K562 (cell line): ENCODE data around the gene PRDM12. TPM values are rescaled to one million over a fixed set of nuclear protein-coding genes. Genes with fewer than 3 reads are reported as not detected.

Source experiments
- ARID4B ChIP-seq: sonication (generic); formaldehyde crosslinking; IDR thresholded peaks from 2 replicates; pipeline ENCODE4 v1.8.0; 2022; ENCODE audit warnings: mild to moderate bottlenecking, missing genetic modification reagents
- BCOR ChIP-seq: fragments of 450-650 bp; IDR thresholded peaks from 2 replicates; pipeline ENCODE4 v1.6.1; 2016
- CEBPG ChIP-seq, 3 experiments: fragments of 200-800 bp in 1 of 3; sonication (Bioruptor generic) in 1 of 3; sonication (generic) in 1 of 3; formaldehyde crosslinking in 1 of 3; IDR thresholded peaks in 2 of 3; conservative IDR thresholded peaks in 1 of 3; 2 replicates each; pipeline versions ENCODE4 v1.6.1 to v1.8.0; 2016 to 2022; ENCODE audit warnings: missing compliant biosample characterization in 2 of 3, missing genetic modification characterization in 2 of 3, mild to moderate bottlenecking in 1 of 3, missing genetic modification reagents in 1 of 3
- CTBP1 ChIP-seq: fragments of 450-650 bp; IDR thresholded peaks from 2 replicates; pipeline ENCODE4 v1.6.1; 2016; ENCODE audit warnings: borderline replicate concordance
- DEAF1 ChIP-seq: fragments of 450-650 bp; formaldehyde crosslinking; IDR thresholded peaks from 2 replicates; pipeline ENCODE4 v1.4.0; 2020; ENCODE audit warnings: mild to moderate bottlenecking, moderate library complexity
- DMBX1 ChIP-seq: fragments of 250-450 bp; sonication (Bioruptor Pico); IDR thresholded peaks from 2 replicates; pipeline ENCODE4 v1.8.0; 2022; ENCODE audit warnings: inconsistent platforms, mild to moderate bottlenecking, moderate library complexity, borderline replicate concordance
- EZH2 ChIP-seq: IDR thresholded peaks from 2 replicates; pipeline ENCODE4 v1.6.1; 2012; ENCODE audit warnings: low read depth, mild to moderate bottlenecking, inconsistent platforms, low read length, borderline replicate concordance
- FOXA3 ChIP-seq, 2 experiments: fragments of 450-650 bp in 1 of 2; sonication (generic) in 1 of 2; formaldehyde crosslinking; IDR thresholded peaks in 1 of 2; conservative IDR thresholded peaks in 1 of 2; 2 replicates each; pipeline versions ENCODE4 v1.4.0 to v1.8.0; 2020 to 2022; ENCODE audit warnings: mild to moderate bottlenecking in 2 of 2, missing genetic modification reagents in 1 of 2
- HDAC2 ChIP-seq: fragments of 450-650 bp; IDR thresholded peaks from 2 replicates; pipeline ENCODE4 v1.6.1; 2016; ENCODE audit warnings: mild to moderate bottlenecking
- NFIC ChIP-seq: fragments of 450-650 bp; IDR thresholded peaks from 2 replicates; pipeline ENCODE4 v1.6.1; 2017; ENCODE audit warnings: mild to moderate bottlenecking, inconsistent platforms
- PKNOX1 ChIP-seq: fragments of 450-650 bp; IDR thresholded peaks from 2 replicates; pipeline ENCODE4 v1.6.1; 2016
- SIN3B ChIP-seq: fragments of 450-650 bp; IDR thresholded peaks from 2 replicates; pipeline ENCODE4 v1.6.1; 2017; ENCODE audit warnings: low read depth, mild to moderate bottlenecking, moderate library complexity
- SMARCB1 ChIP-seq: IDR thresholded peaks from 2 replicates; pipeline ENCODE4 v1.6.1; 2011; ENCODE audit warnings: improper control_type of control experiment, low read depth; ENCODE audit not compliant: insufficient read length
- SMARCC2 ChIP-seq: fragments of 450-650 bp; IDR thresholded peaks from 2 replicates; pipeline ENCODE4 v1.6.1; 2017; ENCODE audit warnings: antibody characterized with exemption, moderate library complexity, mild to moderate bottlenecking, low read depth
- ZNF639 ChIP-seq, 2 experiments: fragments of 200-800 bp in 1 of 2; sonication (Bioruptor generic) in 1 of 2; sonication (generic) in 1 of 2; formaldehyde crosslinking in 1 of 2; IDR thresholded peaks in 1 of 2; conservative IDR thresholded peaks in 1 of 2; 2 replicates each; pipeline versions ENCODE4 v1.5.0 to v1.6.1; 2016 to 2020; ENCODE audit warnings: missing compliant biosample characterization in 1 of 2, missing genetic modification characterization in 1 of 2, missing genetic modification reagents in 1 of 2
- polyA plus RNA-seq, 8 experiments: library from polyadenylated mRNA; depleted of rRNA in 4 of 8; stranded (reverse) in 5 of 8; unstranded in 3 of 8; fragments of >200 nt; fragmentation: Nextera tagmentation in 2 of 8; fragmentation: Illumina TruSeq in 1 of 8; extraction: Ambion mirVana in 2 of 8; extraction: Trizol in 1 of 8; gene quantifications; 2 replicates each; pipeline versions ENCODE4 v1.2.1 to v1.2.3, GENCODE V29; 2011 to 2014; ENCODE audit warnings: inconsistent platforms in 1 of 8, missing spikeins in 1 of 8
- total RNA-seq, 7 experiments: library from RNA; depleted of rRNA in 6 of 7; stranded (reverse); fragments of >200 nt in 6 of 7; fragmentation: Illumina TruSeq in 2 of 7; extraction: Trizol in 2 of 7; gene quantifications; 2 replicates each; pipeline versions ENCODE4 v1.2.1 to v1.2.3, GENCODE V29; 2011 to 2021; ENCODE audit warnings: low replicate concordance in 1 of 7

The PRDM12 gene
- total and polyA plus RNA-seq, 9 of the 15 experiments (the other 6 are each of a cell fraction or from before 2014, with no cell fraction given), result 0.04 to 0.22 (median 0.07) TPM; not detected in 3

- TF ChIP-seq PKNOX1, result peak; percentile 42; the same call in 1 of the 2 replicates
- no peak for TF ChIP-seq EZH2
- peak; percentile 92 for TF ChIP-seq BCOR
- peak; percentile 45; the same call in 1 of the 2 replicates for TF ChIP-seq NFIC
- no peak for TF ChIP-seq SMARCC2
- TF ChIP-seq HDAC2, result peak; percentile 48; the same call in 1 of the 2 replicates
- no peak for TF ChIP-seq SMARCB1
- peak; percentile 61; the same call in 1 of the 2 replicates for TF ChIP-seq CEBPG (CRISPR knock-in tag; IDR thresholded peaks at IDR 0.05)
- no peak for TF ChIP-seq CEBPG (tag; conservative IDR thresholded peaks at IDR 0.05 in 1 of 2, IDR thresholded peaks at IDR 0.05 in 1 of 2)
- TF ChIP-seq ARID4B, result peak; percentile 67
- peak in 1 of 2 experiments; percentile 73; a peak in 2 of 4 replicates for TF ChIP-seq ZNF639 (CRISPR knock-in tag; conservative IDR thresholded peaks at IDR 0.05 in 1 of 2, IDR thresholded peaks at IDR 0.05 in 1 of 2)
- TF ChIP-seq SIN3B, result peak; percentile 13; the same call in 1 of the 2 replicates
- peak in 1 of 2 experiments; percentile 81; a peak in 2 of 4 replicates for TF ChIP-seq FOXA3 (CRISPR knock-in tag; conservative IDR thresholded peaks at IDR 0.05 in 1 of 2, IDR thresholded peaks at IDR 0.05 in 1 of 2)
- peak; percentile 77; the same call in 1 of the 2 replicates for TF ChIP-seq DMBX1 (CRISPR knock-in tag)
- no peak for TF ChIP-seq DEAF1 (CRISPR knock-in tag)
- peak; percentile 97 for TF ChIP-seq CTBP1
These were observed 16.7 kb downstream of the PRDM12 start (continued) for GRCh38 chr9:130680836-130681768.
